Ascending aorta (tissue), 2 donors: ENCODE data around the gene NEGR1. TPM values are rescaled to one million over a fixed set of nuclear protein-coding genes. Genes with fewer than 3 reads are reported as not detected.

Experiments
- DNase-seq, 2 donors: peaks; one replicate each; pipeline ENCODE4 v3.0.0-alpha.2; 2019; ENCODE audit warnings: low spot score in 2 of 2
- H3K27ac ChIP-seq, 2 donors: fragments of 200-600 bp; sonication (generic); one replicate each; pipeline ENCODE4 v1.5.1; 2016 to 2017; ENCODE audit warnings: mild to moderate bottlenecking in 1 of 2
- H3K27me3 ChIP-seq: fragments of 200-600 bp; sonication (generic); one replicate; pipeline ENCODE4 v1.5.1; 2017
- H3K36me3 ChIP-seq, 2 donors: fragments of 200-600 bp; sonication (generic); one replicate each; pipeline ENCODE4 v1.5.1; 2016
- H3K4me1 ChIP-seq, 2 donors: fragments of 200-600 bp; sonication (generic); one replicate each; pipeline ENCODE4 v1.5.1; 2016 to 2017; ENCODE audit warnings: mild to moderate bottlenecking in 1 of 2
- H3K4me3 ChIP-seq, 2 donors: fragments of 200-600 bp; sonication (generic); one replicate each; pipeline ENCODE4 v1.5.1; 2016 to 2017; ENCODE audit warnings: mild to moderate bottlenecking in 1 of 2
- H3K9me3 ChIP-seq, 2 donors: fragments of 200-600 bp; sonication (generic); one replicate each; pipeline ENCODE4 v1.5.1; 2016
- intact Hi-C: fragments of 100-400 bp; cut with DNase I; formaldehyde crosslinking; loops from one replicate; pipeline ENCODE4 v1.15.1; 2023
- total RNA-seq: library from RNA; depleted of rRNA; stranded (reverse); fragments of >200 nt; gene quantifications from one replicate; pipeline ENCODE4 v1.1.0, GENCODE V29; 2016
- TF ChIP-seq, protein P1 (sequence below), 3 experiments: fragments of 200-600 bp in 2 of 3; fragments of 450-650 bp in 1 of 3; sonication (generic) in 2 of 3; IDR thresholded peaks; one replicate each; pipeline ENCODE4 v1.5.1; 2016 to 2019; ENCODE audit warnings: antibody characterized with exemption in 3 of 3, mild to moderate bottlenecking in 1 of 3, moderate library complexity in 1 of 3

The NEGR1 gene
- total RNA-seq, 1 donor from 2014 or later, result 42.8 TPM

DNA sequence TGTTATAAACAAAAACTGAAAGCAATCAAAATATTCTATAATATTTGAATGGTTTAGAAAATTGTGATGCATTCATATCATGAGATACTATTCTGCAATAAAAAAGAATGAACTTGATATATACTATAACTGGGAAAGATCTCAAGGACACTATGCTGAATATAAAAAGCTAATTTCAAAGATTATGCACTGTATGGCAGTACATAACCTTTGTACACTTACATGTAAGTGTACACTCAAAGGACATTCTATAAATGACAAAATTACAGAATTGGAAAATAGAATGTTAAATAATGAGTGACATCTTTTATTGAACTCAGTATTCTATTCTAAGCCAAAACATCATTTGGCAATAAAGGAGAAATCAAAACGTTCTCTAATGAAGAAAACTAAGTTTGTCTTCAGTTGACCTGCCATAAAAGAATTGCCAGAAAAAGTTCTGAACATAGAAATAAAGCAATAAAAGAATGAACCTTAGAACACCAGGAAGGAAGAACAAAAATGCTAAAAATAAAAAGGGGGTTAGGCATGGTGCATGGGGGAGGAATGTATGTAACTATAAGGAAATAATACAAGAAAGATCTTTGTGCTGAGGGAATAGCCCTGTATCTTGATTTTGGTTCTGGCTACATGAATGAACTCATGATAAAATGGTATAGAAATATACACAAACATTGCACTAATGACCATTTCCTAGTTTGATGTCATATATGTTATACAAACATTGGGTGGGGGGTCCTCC is 519.7 kb downstream of the NEGR1 start:
- Histone ChIP-seq H3K4me3 (no peak overlapping the region), H3K4me1 (no peaks in the 10 kb centered on the region), H3K36me3 (no peaks in the 10 kb centered on the region), H3K9me3 (no peaks in the 10 kb centered on the region), H3K27me3 (no peaks in the 10 kb centered on the region), H3K27ac (no peak overlapping the region)
- DNase-seq, result no peak
- intact Hi-C loops, result no loop called here
- TF ChIP-seq, protein P1, sequence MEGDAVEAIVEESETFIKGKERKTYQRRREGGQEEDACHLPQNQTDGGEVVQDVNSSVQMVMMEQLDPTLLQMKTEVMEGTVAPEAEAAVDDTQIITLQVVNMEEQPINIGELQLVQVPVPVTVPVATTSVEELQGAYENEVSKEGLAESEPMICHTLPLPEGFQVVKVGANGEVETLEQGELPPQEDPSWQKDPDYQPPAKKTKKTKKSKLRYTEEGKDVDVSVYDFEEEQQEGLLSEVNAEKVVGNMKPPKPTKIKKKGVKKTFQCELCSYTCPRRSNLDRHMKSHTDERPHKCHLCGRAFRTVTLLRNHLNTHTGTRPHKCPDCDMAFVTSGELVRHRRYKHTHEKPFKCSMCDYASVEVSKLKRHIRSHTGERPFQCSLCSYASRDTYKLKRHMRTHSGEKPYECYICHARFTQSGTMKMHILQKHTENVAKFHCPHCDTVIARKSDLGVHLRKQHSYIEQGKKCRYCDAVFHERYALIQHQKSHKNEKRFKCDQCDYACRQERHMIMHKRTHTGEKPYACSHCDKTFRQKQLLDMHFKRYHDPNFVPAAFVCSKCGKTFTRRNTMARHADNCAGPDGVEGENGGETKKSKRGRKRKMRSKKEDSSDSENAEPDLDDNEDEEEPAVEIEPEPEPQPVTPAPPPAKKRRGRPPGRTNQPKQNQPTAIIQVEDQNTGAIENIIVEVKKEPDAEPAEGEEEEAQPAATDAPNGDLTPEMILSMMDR (IDR thresholded peaks at IDR 0.05), result no peak

- TF ChIP-seq, protein P1 (IDR thresholded peaks at IDR 0.05), result no peak
- no peaks in the 10 kb centered on the region for H3K36me3 ChIP-seq
- H3K4me1 ChIP-seq, result no peaks in the 10 kb centered on the region
- intact Hi-C loops, result no loop called here
- DNase-seq, result no peak
- H3K9me3 ChIP-seq, result no peaks in the 10 kb centered on the region
- H3K27me3 ChIP-seq, result no peaks in the 10 kb centered on the region
- no peak overlapping the region for H3K27ac ChIP-seq
- H3K4me3 ChIP-seq, result no peak overlapping the region
Observed at GRCh38 chr1:71755441-71755840, 526.9 kb downstream of the NEGR1 start.

- intact Hi-C loops, result no loop called here
- Histone ChIP-seq H3K27me3 (no peaks in the 10 kb centered on the region), H3K4me1 (no peaks in the 10 kb centered on the region), H3K4me3 (no peak overlapping the region), H3K27ac (no peak overlapping the region), H3K36me3 (no peaks in the 10 kb centered on the region), H3K9me3 (no peaks in the 10 kb centered on the region)
- TF ChIP-seq, protein P1 (IDR thresholded peaks at IDR 0.05), result no peak
- no peak for DNase-seq
Observed at GRCh38 chr1:71753746-71754145, 528.6 kb downstream of the NEGR1 start.

DNA sequence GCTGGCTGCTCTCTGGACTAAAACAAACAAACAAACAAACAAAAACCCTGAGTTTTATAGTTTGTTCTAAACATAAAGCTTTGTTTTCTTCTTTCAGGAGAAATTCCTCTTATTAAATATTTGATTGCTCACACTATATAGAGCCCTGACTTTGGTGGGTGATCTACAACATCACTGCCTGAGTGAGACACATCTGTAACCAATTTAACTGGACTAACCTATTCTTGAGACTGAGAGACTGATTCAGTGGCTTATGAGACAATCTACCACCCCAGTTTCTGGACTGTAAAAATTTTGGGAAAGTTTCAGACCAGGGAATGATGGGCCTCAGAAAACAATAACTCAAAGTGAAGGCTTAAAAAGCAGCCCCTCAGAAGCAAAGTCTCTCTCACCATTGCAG is 537.0 kb downstream of the NEGR1 start:
- intact Hi-C loops, result no loop called here

DNA sequence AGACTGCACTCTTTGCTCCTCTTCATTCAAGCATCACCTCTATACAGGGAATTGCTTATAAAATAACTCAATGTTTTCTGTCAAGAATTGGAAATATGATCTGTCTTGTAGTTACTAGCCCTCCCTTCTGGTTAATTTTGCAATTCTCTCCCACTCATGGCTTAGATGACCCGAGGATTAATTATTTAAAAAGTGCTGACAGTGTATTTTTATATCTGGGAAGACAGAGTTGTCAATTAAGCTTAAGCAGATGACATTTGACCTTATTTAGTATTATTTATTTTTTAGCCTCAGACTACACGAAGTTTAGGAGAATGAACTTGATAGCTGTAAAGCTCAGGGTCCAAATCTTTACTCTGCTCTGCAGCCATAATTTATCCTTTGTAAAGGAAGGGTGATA is 538.5 kb downstream of the NEGR1 start:
- DNase-seq, result no peak
- Histone ChIP-seq H3K27ac (no peak overlapping the region), H3K36me3 (no peaks in the 10 kb centered on the region), H3K4me3 (no peak overlapping the region), H3K9me3 (no peaks in the 10 kb centered on the region), H3K27me3 (no peaks in the 10 kb centered on the region), H3K4me1 (no peaks in the 10 kb centered on the region)
- intact Hi-C loops, result no loop called here
- TF ChIP-seq, protein P1 (IDR thresholded peaks at IDR 0.05), result no peak

More for the DNA sequence above, 537.0 kb downstream of the NEGR1 start:
- no peaks in the 10 kb centered on the region for H3K36me3 ChIP-seq
- no peak overlapping the region for H3K4me3 ChIP-seq
- H3K9me3 ChIP-seq, result no peaks in the 10 kb centered on the region
- no peaks in the 10 kb centered on the region for H3K27me3 ChIP-seq
- DNase-seq, result no peak
- TF ChIP-seq, protein P1 (IDR thresholded peaks at IDR 0.05), result no peak
- no peaks in the 10 kb centered on the region for H3K4me1 ChIP-seq
- H3K27ac ChIP-seq, result no peak overlapping the region
